Astrocyte of the cerebellum (primary cell): ENCODE data around the gene ENOX1.

ENCODE experiments used
- DNase-seq: peaks from one replicate; pipeline ENCODE4 v3.0.0-alpha.2; 2011; ENCODE audit warnings: low read depth
- H3K4me3 ChIP-seq: 2 replicates; pipeline ENCODE4 v1.5.1; 2011; ENCODE audit warnings: mild to moderate bottlenecking, low read depth, low read length, moderate library complexity
- in situ Hi-C: cut with HindIII; loops from 2 replicates; pipeline ENCODE4 v1.10.0; 2017; ENCODE audit warnings: low sequenced_read_pairs
- TF ChIP-seq, protein P1 (sequence below): IDR thresholded peaks from 2 replicates; pipeline ENCODE4 v1.5.1; 2012; ENCODE audit warnings: low read length, low read depth, moderate library complexity, mild to moderate bottlenecking; ENCODE audit errors: missing control alignments

The ENOX1 gene

DNA sequence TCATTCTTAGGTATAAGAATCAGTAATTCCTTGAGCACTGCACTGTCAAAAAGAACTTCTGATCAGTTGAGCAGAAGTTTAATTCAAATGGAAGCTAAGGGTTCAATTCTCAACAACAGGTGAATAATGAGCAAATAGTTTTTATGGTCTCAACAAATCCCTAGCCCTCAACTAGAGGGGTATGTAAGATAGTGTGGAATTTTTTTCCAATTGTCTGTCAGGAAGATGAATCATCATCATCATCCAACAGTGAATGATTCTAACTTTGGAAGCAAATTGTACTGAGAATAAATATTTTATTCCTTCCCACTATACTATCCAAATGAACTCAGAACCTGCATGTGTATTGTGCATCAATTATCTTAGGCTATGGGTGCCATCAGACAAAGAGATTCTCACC lies 372.7 kb downstream of the ENOX1 start:
- in situ Hi-C loops = no loop called here

DNA sequence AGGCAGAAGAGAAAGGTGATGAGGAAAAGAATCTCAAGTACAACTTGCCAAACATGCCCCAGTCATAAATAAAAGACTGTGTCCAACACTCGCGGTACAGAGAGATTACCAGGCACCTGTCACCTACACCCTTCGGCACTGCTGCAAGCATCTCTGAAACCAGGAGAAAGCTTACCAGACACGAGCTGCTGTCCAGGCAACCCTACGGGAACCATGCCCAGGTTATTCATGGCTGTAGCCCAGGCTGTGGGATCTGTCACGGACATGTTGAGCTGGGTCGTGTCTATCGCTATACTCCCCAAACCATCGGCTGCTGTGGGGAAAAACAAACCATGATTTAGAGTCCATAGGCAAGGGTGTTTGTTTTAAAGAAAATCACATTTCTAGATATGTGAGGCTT lies 375.0 kb downstream of the ENOX1 start:
- no peak for DNase-seq
- in situ Hi-C loops = no loop called here
- TF ChIP-seq, protein P1, sequence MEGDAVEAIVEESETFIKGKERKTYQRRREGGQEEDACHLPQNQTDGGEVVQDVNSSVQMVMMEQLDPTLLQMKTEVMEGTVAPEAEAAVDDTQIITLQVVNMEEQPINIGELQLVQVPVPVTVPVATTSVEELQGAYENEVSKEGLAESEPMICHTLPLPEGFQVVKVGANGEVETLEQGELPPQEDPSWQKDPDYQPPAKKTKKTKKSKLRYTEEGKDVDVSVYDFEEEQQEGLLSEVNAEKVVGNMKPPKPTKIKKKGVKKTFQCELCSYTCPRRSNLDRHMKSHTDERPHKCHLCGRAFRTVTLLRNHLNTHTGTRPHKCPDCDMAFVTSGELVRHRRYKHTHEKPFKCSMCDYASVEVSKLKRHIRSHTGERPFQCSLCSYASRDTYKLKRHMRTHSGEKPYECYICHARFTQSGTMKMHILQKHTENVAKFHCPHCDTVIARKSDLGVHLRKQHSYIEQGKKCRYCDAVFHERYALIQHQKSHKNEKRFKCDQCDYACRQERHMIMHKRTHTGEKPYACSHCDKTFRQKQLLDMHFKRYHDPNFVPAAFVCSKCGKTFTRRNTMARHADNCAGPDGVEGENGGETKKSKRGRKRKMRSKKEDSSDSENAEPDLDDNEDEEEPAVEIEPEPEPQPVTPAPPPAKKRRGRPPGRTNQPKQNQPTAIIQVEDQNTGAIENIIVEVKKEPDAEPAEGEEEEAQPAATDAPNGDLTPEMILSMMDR = no peak
- no peak overlapping the region for H3K4me3 ChIP-seq

More for the DNA sequence above, 372.7 kb downstream of the ENOX1 start:
- TF ChIP-seq, protein P1 = no peak
- no peak overlapping the region for H3K4me3 ChIP-seq
- no peak for DNase-seq

DNA sequence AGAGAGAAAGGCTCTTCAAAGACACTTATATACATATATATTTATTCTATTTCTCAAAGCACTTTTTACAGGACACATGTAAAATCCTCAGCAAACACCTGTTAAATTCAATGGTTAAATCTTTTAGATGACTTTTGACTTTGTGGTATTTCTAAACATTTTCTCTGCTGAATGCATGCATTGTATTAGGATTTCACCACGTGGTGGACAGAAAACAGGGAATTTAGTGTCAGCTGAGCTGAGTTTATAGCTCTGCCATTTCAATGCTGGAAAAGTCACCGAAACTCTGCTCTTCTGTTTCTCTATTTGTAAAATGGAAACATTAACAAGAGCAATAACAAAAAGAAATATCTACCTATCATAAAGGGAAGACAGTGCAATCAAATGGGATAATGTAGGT lies 375.6 kb downstream of the ENOX1 start:
- no peak for DNase-seq
- in situ Hi-C loops = no loop called here
- no peak overlapping the region for H3K4me3 ChIP-seq
- TF ChIP-seq, protein P1 = no peak

DNA sequence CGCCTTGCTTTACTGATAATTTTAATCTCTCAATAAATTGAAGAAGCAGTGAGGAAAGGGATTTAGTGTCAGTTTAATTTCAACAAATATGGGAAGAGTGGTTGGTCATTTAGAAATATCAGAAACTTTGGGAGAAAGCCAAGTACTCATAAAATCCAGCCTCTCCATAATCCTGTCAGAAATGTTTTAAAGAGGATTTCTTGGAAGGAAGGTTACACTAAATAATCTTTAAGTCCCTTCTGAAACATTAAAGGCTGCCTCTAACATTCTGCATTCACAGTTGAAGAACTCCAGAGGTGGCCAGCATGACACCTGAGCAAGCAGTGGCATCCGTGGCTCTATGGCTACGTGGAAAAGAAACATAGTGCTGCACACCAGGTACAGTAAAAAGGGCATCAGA lies 378.5 kb downstream of the ENOX1 start:
- TF ChIP-seq, protein P1 = no peak
- no peak for DNase-seq
- H3K4me3 ChIP-seq = no peak overlapping the region
- in situ Hi-C loops = no loop called here

DNA sequence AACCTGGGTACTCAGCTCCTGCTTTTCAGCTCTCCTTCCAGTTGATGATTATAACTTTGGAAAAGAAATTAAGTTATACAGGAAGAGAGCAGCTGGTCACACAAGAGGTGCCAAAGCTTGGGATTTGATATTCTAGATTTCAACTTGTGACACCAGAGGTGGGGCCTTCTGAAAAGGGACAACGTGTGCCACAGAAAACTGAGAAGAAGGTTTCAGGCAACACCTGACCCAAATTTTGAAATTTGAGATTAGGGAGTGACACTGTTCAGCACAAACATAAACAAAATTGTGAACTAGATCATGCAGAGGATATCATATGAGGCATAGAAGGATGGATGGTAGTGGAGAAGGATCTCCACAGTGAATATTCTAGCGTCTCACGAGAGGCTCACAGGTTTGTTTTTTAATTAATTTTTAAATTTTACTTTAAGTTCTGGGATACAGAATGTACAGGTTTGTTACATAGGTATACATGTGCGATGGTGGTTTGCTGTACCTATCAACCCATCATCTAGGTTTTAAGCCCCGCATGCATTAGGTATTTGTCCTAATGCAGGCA lies 379.7 kb downstream of the ENOX1 start:
- in situ Hi-C loops = no loop called here
- TF ChIP-seq, protein P1 = no peak
- DNase-seq = no peak
- no peak overlapping the region for H3K4me3 ChIP-seq

DNA sequence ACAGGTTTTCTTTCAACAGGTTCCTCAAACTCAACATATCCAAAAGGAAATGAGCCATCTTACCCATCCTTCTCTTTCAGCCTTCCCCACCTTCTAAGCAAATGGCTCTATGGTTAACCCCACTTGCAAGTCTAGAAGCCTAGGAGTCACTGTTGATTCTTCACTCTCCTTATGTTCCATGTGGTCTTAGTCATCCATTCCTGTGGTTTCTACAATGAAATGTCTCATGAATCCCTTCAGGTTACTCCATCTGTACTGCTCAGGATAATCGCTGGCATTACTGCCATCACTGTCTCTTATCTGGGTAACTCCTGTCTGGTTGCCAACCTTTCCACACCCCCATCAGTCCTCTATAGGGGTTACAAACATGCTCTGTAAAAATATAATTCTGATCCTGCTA lies 381.3 kb downstream of the ENOX1 start:
- H3K4me3 ChIP-seq = no peak overlapping the region
- in situ Hi-C loops = no loop called here
- peak; percentile 35 for DNase-seq
- TF ChIP-seq, protein P1 = no peak

DNA sequence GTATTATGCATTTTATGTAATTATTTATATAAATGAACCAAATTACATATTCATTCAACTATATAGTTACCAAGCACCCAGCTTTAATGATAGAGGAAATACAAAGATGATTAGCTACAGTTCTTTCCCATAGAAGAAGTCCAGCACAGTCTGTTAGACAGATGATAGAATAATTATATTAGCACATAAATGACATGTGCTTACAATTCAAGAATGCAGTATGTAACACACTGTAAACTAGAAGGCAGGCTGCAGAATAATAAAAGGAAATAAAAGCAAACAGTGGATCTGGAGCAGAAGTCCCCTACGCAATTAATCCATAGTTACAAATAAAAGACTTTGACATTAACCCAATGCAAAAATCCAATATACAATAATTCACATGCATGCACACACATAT lies 384.4 kb downstream of the ENOX1 start:
- TF ChIP-seq, protein P1 = no peak
- H3K4me3 ChIP-seq = no peak overlapping the region
- in situ Hi-C loops = no loop called here
- no peak for DNase-seq
